HG02588 (cell line): ENCODE data around the gene FAM221B.
A peak's percentile ranks its signal among the peaks of the same experiment; 100 is the strongest.

Source experiments
- ATAC-seq: cut with Tn5 transposase; IDR thresholded peaks from one replicate; pipeline ENCODE4 v1.9.1; 2021; ENCODE audit warnings: mild to moderate bottlenecking, moderate library complexity; ENCODE audit not compliant: unreplicated experiment

FAM221B gene

GRCh38 chr9:35847792-35848572 is 19.4 kb upstream of the FAM221B start:
- peak; percentile 96 for ATAC-seq

GRCh38 chr9:35845824-35846771 is 17.6 kb upstream of the FAM221B start:
- no peak for ATAC-seq

- ATAC-seq = no peak
Observed at GRCh38 chr9:35844628-35845270, 16.2 kb upstream of the FAM221B start.

GRCh38 chr9:35842795-35843194 is 14.3 kb upstream of the FAM221B start:
- peak; percentile 71 for ATAC-seq

GRCh38 chr9:35842020-35842745 is 13.7 kb upstream of the FAM221B start:
- no peak for ATAC-seq

- no peak for ATAC-seq
Observed at GRCh38 chr9:35841645-35841900, 13.0 kb upstream of the FAM221B start.

- ATAC-seq = no peak
Observed at GRCh38 chr9:35840881-35841644, 12.5 kb upstream of the FAM221B start.

- ATAC-seq = no peak
Observed at GRCh38 chr9:35839926-35840325, 11.4 kb upstream of the FAM221B start.

GRCh38 chr9:35836595-35836994 is 8.1 kb upstream of the FAM221B start:
- no peak for ATAC-seq

GRCh38 chr9:35835766-35836165 is 7.2 kb upstream of the FAM221B start:
- no peak for ATAC-seq

- ATAC-seq = no peak
Observed at GRCh38 chr9:35835216-35835632, 6.7 kb upstream of the FAM221B start.

GRCh38 chr9:35834260-35835215 is 6.0 kb upstream of the FAM221B start:
- no peak for ATAC-seq

GRCh38 chr9:35832814-35833213 is 4.3 kb upstream of the FAM221B start:
- no peak for ATAC-seq

- ATAC-seq = no peak
Observed at GRCh38 chr9:35831040-35831439, 2.5 kb upstream of the FAM221B start.

GRCh38 chr9:35829764-35830096 is 1.2 kb upstream of the FAM221B start:
- no peak for ATAC-seq

- peak; percentile 80 for ATAC-seq
Observed at GRCh38 chr9:35829084-35829763, 692 bp upstream of the FAM221B start, which contains the start of gene TMEM8B. Gene TMEM8B, plus strand, starts transcription at chr9:35829228. Its CDS starts 220 bp downstream, at chr9:35829448.

- ATAC-seq = no peak
Observed at GRCh38 chr9:35827486-35827885, 1.0 kb downstream of the FAM221B start.

- no peak for ATAC-seq
Observed at GRCh38 chr9:35826071-35826701, 2.3 kb downstream of the FAM221B start.
